ENCODE measurements around the gene CEBPG. TPM values are rescaled to one million over a fixed set of nuclear protein-coding genes. Genes with fewer than 3 reads are reported as not detected.

The CEBPG gene
- total and polyA plus RNA-seq, 8 donors = 4.7 to 40.9 (median 18.0) TPM

- DNase-seq = no peak
- no peaks in the 10 kb centered on the region for H3K27me3 ChIP-seq
- H3K36me3 ChIP-seq = peaks cover 0 to 3% (median 0%) of the 10 kb centered on the region in 4 donors
- WGBS, 5 donors = 66 to 77% (median 73%) methylated on average over 17 of the region's 17 CpGs
- H3K9me3 ChIP-seq = no peaks in the 10 kb centered on the region
- no peak overlapping the region for H3K4me3 ChIP-seq
- intact Hi-C loops (cut with DNase I; ENCODE audit: low total_unique reads) = loop anchor here (5.0 kb wide), 1 partner anchor 342 kb away; no protein-coding TSS in a partner anchor
- TF ChIP-seq CTCF (IDR thresholded peaks at IDR 0.05) (no peak), POLR2AphosphoS5 (IDR thresholded peaks at IDR 0.05) (no peak), EP300 (IDR thresholded peaks at IDR 0.05) (no peak), POLR2A (IDR thresholded peaks at IDR 0.05) (no peak)
- no peak overlapping the region for H3K27ac ChIP-seq
- H3K4me1 ChIP-seq = peaks cover 0 to 4% (median 0%) of the 10 kb centered on the region in 4 donors
These were observed 56.6 kb downstream of the CEBPG start for GRCh38 chr19:33429891-33430673.

GRCh38 chr19:33430674-33431277 is 57.3 kb downstream of the CEBPG start:
- TF ChIP-seq CTCF (IDR thresholded peaks at IDR 0.05) (peak in 5 of 7 experiments; percentile 57 to 75 (median 62)), POLR2A (IDR thresholded peaks at IDR 0.05) (no peak)
- Histone ChIP-seq H3K4me3 (no peak overlapping the region), H3K4me1 (peaks cover 0 to 7% (median 0%) of the 10 kb centered on the region in 4 donors), H3K36me3 (peaks cover 0 to 4% (median 1%) of the 10 kb centered on the region in 4 donors), H3K27ac (no peak overlapping the region), H3K9me3 (no peaks in the 10 kb centered on the region), H3K27me3 (no peaks in the 10 kb centered on the region)
- DNase-seq = peak; percentile 71 to 91
- 30 to 34% (median 32%) methylated on average over 13 of the region's 13 CpGs for WGBS, 5 donors
- intact Hi-C loops (cut with DNase I; ENCODE audit: low total_unique reads) = no loop called here

- Histone ChIP-seq H3K27ac (no peak overlapping the region), H3K36me3 (peaks cover 0 to 4% (median 1%) of the 10 kb centered on the region in 4 donors), H3K27me3 (no peaks in the 10 kb centered on the region), H3K4me1 (peaks cover 0 to 7% (median 0%) of the 10 kb centered on the region in 4 donors), H3K4me3 (no peak overlapping the region), H3K9me3 (no peaks in the 10 kb centered on the region)
- no peak for DNase-seq
- WGBS, 5 donors = 39 to 52% (median 41%) methylated on average over 5 of the region's 5 CpGs
- TF ChIP-seq CTCF (IDR thresholded peaks at IDR 0.05) = no peak
- no peak for TF ChIP-seq POLR2AphosphoS5 (IDR thresholded peaks at IDR 0.05)
- TF ChIP-seq EP300 (IDR thresholded peaks at IDR 0.05) = no peak
- no peak for TF ChIP-seq POLR2A (IDR thresholded peaks at IDR 0.05)
- intact Hi-C loops (cut with DNase I; ENCODE audit: low total_unique reads) = no loop called here
These were observed 58.5 kb downstream of the CEBPG start for GRCh38 chr19:33432015-33432414.

Other genes with a start within 250 kb of the CEBPG start
- gene WDR88, start 241.6 kb upstream of the CEBPG start, total RNA-seq = not detected
- not detected for gene WDR88, start 241.6 kb upstream of the CEBPG start, polyA plus RNA-seq
- gene LRP3, start 179.4 kb upstream of the CEBPG start, total RNA-seq = 10 to 100 TPM in 4 of 5 donors, 1 to 10 TPM in 1; 7.5 to 26.6 (median 18.1) TPM
- gene LRP3, start 179.4 kb upstream of the CEBPG start, polyA plus RNA-seq = 10 to 100 TPM in 2 of 3 donors, 1 to 10 TPM in 1; 8.4 to 14.0 (median 10.3) TPM
- under 1 TPM in 1 of 5 donors, not detected in 4; 0.73 TPM for gene SLC7A10, start 147.9 kb upstream of the CEBPG start, total RNA-seq
- not detected for gene SLC7A10, start 147.9 kb upstream of the CEBPG start, polyA plus RNA-seq
- gene CEBPA, start 71.2 kb upstream of the CEBPG start, total RNA-seq = 100 to 1,000 TPM in 1 of 5 donors, 10 to 100 TPM in 3, 1 to 10 TPM in 1; 9.9 to 167 (median 18.7) TPM
- 10 to 100 TPM; 14.6 to 22.6 (median 19.1) TPM for gene CEBPA, start 71.2 kb upstream of the CEBPG start, polyA plus RNA-seq
- gene PEPD, start 148.1 kb downstream of the CEBPG start, total RNA-seq = 10 to 100 TPM in 4 of 5 donors, 1 to 10 TPM in 1; 8.8 to 99.4 (median 23.9) TPM
- gene PEPD, start 148.1 kb downstream of the CEBPG start, polyA plus RNA-seq = 10 to 100 TPM; 36.8 to 54.7 (median 49.3) TPM
- gene CHST8, start 248.2 kb downstream of the CEBPG start, total RNA-seq = 10 to 100 TPM in 1 of 5 donors, not detected in 4; 25.5 TPM
- gene CHST8, start 248.2 kb downstream of the CEBPG start, polyA plus RNA-seq = under 1 TPM in 1 of 3 donors, not detected in 2; 0.23 TPM

Measured in stomach (tissue), 9 donors.